Erythroblast (primary cell): ENCODE results near the gene PIGW.

Experiments used
- GATA1 ChIP-seq: IDR thresholded peaks from 2 replicates; pipeline ENCODE4 v1.6.1; 2011; ENCODE audit warnings: low read depth, mild to moderate bottlenecking, control low read depth, low read length, moderate library complexity
- POLR2A ChIP-seq: IDR thresholded peaks from 2 replicates; pipeline ENCODE4 v1.6.1; 2011; ENCODE audit warnings: mild to moderate bottlenecking, low read length

- no peak for TF ChIP-seq POLR2A
- TF ChIP-seq GATA1, result no peak
These were observed 33.4 kb upstream of the PIGW start for GRCh38 chr17:36501351-36501750.
